ENCODE results near the gene CDH16. TPM values are rescaled to one million over a fixed set of nuclear protein-coding genes. Genes with fewer than 3 reads are reported as not detected.

Gene CDH16
- total and polyA plus RNA-seq, 2 of the 13 experiments (the other 11 are each of a cell fraction or from before 2014, with no cell fraction given), result 2.7 to 3.9 TPM

GRCh38 chr16:66905633-66906539 lies 12.8 kb downstream of the CDH16 start (continued):
- no peak for TF ChIP-seq MNT (IDR thresholded peaks at IDR 0.05)
- TF ChIP-seq, protein P1, sequence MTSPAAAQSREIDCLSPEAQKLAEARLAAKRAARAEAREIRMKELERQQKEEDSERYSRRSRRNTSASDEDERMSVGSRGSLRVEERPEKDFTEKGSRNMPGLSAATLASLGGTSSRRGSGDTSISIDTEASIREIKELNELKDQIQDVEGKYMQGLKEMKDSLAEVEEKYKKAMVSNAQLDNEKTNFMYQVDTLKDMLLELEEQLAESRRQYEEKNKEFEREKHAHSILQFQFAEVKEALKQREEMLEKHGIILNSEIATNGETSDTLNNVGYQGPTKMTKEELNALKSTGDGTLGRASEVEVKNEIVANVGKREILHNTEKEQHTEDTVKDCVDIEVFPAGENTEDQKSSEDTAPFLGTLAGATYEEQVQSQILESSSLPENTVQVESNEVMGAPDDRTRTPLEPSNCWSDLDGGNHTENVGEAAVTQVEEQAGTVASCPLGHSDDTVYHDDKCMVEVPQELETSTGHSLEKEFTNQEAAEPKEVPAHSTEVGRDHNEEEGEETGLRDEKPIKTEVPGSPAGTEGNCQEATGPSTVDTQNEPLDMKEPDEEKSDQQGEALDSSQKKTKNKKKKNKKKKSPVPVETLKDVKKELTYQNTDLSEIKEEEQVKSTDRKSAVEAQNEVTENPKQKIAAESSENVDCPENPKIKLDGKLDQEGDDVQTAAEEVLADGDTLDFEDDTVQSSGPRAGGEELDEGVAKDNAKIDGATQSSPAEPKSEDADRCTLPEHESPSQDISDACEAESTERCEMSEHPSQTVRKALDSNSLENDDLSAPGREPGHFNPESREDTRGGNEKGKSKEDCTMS (CRISPR knock-in tag; conservative IDR thresholded peaks at IDR 0.05), result no peak
- TF ChIP-seq ZNF572 (CRISPR knock-in tag; IDR thresholded peaks at IDR 0.05), result no peak
- peak; percentile 70 for TF ChIP-seq WIZ (CRISPR knock-in tag; IDR thresholded peaks at IDR 0.05)
- TF ChIP-seq TFE3 (CRISPR knock-in tag; IDR thresholded peaks at IDR 0.05), result no peak
- TF ChIP-seq, protein P2, sequence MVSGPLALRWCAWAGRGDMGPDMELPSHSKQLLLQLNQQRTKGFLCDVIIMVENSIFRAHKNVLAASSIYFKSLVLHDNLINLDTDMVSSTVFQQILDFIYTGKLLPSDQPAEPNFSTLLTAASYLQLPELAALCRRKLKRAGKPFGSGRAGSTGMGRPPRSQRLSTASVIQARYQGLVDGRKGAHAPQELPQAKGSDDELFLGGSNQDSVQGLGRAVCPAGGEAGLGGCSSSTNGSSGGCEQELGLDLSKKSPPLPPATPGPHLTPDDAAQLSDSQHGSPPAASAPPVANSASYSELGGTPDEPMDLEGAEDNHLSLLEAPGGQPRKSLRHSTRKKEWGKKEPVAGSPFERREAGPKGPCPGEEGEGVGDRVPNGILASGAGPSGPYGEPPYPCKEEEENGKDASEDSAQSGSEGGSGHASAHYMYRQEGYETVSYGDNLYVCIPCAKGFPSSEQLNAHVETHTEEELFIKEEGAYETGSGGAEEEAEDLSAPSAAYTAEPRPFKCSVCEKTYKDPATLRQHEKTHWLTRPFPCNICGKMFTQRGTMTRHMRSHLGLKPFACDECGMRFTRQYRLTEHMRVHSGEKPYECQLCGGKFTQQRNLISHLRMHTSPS (CRISPR knock-in tag; IDR thresholded peaks at IDR 0.05; ENCODE audit: low read depth), result no peak
- peak; percentile 80 for TF ChIP-seq MAF1 (CRISPR knock-in tag; IDR thresholded peaks at IDR 0.05; ENCODE audit: borderline replicate concordance)
- no peak; the same call in 1 of the 2 replicates for TF ChIP-seq HMG20B (CRISPR knock-in tag; conservative IDR thresholded peaks at IDR 0.05)
- peak; percentile 48; the same call in 1 of the 2 replicates for TF ChIP-seq ZNF709 (CRISPR knock-in tag; IDR thresholded peaks at IDR 0.05)
- peak; percentile 86 for TF ChIP-seq MED1 (CRISPR knock-in tag; IDR thresholded peaks at IDR 0.05)
- peak; percentile 57; the same call in 1 of the 2 replicates for TF ChIP-seq TOPORS (CRISPR knock-in tag; IDR thresholded peaks at IDR 0.05)
- no peak for TF ChIP-seq ZNF678 (CRISPR knock-in tag; IDR thresholded peaks at IDR 0.05)
- no peak for TF ChIP-seq ZNF382 (CRISPR knock-in tag; IDR thresholded peaks at IDR 0.05; ENCODE audit: borderline replicate concordance)
- TF ChIP-seq, protein P3, sequence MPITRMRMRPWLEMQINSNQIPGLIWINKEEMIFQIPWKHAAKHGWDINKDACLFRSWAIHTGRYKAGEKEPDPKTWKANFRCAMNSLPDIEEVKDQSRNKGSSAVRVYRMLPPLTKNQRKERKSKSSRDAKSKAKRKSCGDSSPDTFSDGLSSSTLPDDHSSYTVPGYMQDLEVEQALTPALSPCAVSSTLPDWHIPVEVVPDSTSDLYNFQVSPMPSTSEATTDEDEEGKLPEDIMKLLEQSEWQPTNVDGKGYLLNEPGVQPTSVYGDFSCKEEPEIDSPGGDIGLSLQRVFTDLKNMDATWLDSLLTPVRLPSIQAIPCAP (CRISPR knock-in tag; IDR thresholded peaks at IDR 0.05; ENCODE audit: low read depth), result no peak
- no peak for TF ChIP-seq ZNF367 (CRISPR knock-in tag; IDR thresholded peaks at IDR 0.05; ENCODE audit: borderline replicate concordance)
- TF ChIP-seq, protein P4, sequence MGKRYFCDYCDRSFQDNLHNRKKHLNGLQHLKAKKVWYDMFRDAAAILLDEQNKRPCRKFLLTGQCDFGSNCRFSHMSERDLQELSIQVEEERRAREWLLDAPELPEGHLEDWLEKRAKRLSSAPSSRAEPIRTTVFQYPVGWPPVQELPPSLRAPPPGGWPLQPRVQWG (CRISPR knock-in tag; IDR thresholded peaks at IDR 0.05; ENCODE audit: borderline replicate concordance, low read depth), result no peak
- no peak for TF ChIP-seq ZNF121 (CRISPR knock-in tag; IDR thresholded peaks at IDR 0.05)
- TF ChIP-seq ZNF773 (CRISPR knock-in tag; IDR thresholded peaks at IDR 0.05; ENCODE audit: borderline replicate concordance), result no peak
- no peak for TF ChIP-seq HOXA7 (CRISPR knock-in tag; IDR thresholded peaks at IDR 0.05)

Data from HepG2 (cell line).